ENCODE data around the gene LIN7C. TPM values are rescaled to one million over a fixed set of nuclear protein-coding genes. Genes with fewer than 3 reads are reported as not detected.
"Not testable (repeated sequence)": the region's sequence is repeated elsewhere in the genome, so short reads cannot be mapped to it uniquely, and the experiment has no call there.

LIN7C gene
- total RNA-seq, 3 donors from 2014 or later, result 37.8 to 41.2 (median 40.5) TPM

GRCh38 chr11:27456140-27456794, 50.3 kb downstream of the LIN7C start:
- H3K9me3 ChIP-seq, result no peaks in the 10 kb centered on the region
- DNase-seq (no peak), ATAC-seq (peak; percentile 71)
- no peak for TF ChIP-seq CTCF (IDR thresholded peaks at IDR 0.05)
- H3K4me3 ChIP-seq, result no peak overlapping the region
- H3K36me3 ChIP-seq (ENCODE audit: low read depth), result no peaks in the 10 kb centered on the region
- intact Hi-C loops (cut with DNase I, micrococcal nuclease), result no loop called here
- no peaks in the 10 kb centered on the region for H3K4me1 ChIP-seq (ENCODE audit: low read depth)

DNA sequence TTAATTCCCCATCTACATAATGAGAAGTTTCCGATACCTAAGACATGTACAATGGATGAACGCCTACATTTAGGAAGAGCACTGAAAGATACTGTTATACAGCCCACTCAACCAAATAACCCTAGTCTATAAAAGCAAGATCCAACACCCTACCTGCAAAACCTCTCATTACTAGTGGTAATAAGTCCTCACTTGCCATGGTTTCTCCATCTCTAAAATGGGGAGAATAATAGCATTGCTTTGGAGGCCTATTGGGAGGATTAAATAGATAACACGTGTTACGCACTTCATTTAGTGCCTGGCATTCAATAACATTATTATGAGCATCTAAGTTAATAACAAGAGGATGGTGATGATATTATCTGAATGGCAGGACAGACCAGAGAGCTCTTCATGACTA, 50.9 kb downstream of the LIN7C start:
- ATAC-seq (no peak), DNase-seq (no peak)
- H3K9me3 ChIP-seq, result no peaks in the 10 kb centered on the region
- intact Hi-C loops (cut with DNase I, micrococcal nuclease), result no loop called here
- no peak overlapping the region for H3K4me3 ChIP-seq
- H3K36me3 ChIP-seq (ENCODE audit: low read depth), result no peaks in the 10 kb centered on the region
- no peak for TF ChIP-seq CTCF (IDR thresholded peaks at IDR 0.05)
- H3K4me1 ChIP-seq (ENCODE audit: low read depth), result no peaks in the 10 kb centered on the region

- Histone ChIP-seq H3K36me3 (ENCODE audit: low read depth) (no peaks in the 10 kb centered on the region), H3K4me3 (no peak overlapping the region), H3K9me3 (no peaks in the 10 kb centered on the region), H3K4me1 (ENCODE audit: low read depth) (no peaks in the 10 kb centered on the region)
- ATAC-seq, result no peak
- intact Hi-C loops (cut with DNase I, micrococcal nuclease), result no loop called here
- no peak for DNase-seq
- TF ChIP-seq CTCF (IDR thresholded peaks at IDR 0.05), result no peak
Observed at GRCh38 chr11:27453701-27454100, 52.9 kb downstream of the LIN7C start.

DNA sequence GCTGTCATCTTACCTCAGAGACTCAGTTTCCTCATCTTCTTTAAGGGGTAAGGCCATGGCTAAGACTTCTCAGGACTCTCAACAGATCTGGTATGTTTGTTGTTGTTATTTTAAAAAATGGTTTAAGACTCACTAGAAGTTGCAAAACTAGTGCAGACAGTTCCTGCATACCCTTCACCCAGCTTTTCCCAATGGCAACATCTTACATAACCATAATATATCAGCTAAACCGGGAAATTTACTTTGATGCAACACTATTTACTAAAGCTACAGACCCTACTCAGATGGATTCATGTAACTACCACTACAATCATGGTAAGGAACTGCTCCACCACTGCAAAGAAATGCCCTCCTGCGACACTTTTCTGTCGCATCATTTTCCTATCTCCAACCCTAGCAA, 54.4 kb downstream of the LIN7C start:
- Histone ChIP-seq H3K9me3 (no peaks in the 10 kb centered on the region), H3K4me3 (no peak overlapping the region), H3K4me1 (ENCODE audit: low read depth) (no peaks in the 10 kb centered on the region), H3K36me3 (ENCODE audit: low read depth) (no peaks in the 10 kb centered on the region)
- intact Hi-C loops (cut with DNase I, micrococcal nuclease), result no loop called here
- DNase-seq, result no peak
- TF ChIP-seq CTCF (IDR thresholded peaks at IDR 0.05), result no peak
- ATAC-seq, result no peak

- intact Hi-C loops (cut with DNase I, micrococcal nuclease), result no loop called here
- no peak overlapping the region for H3K4me3 ChIP-seq
- H3K4me1 ChIP-seq (ENCODE audit: low read depth), result no peaks in the 10 kb centered on the region
- no peak for DNase-seq
- no peaks in the 10 kb centered on the region for H3K9me3 ChIP-seq
- H3K36me3 ChIP-seq (ENCODE audit: low read depth), result no peaks in the 10 kb centered on the region
- TF ChIP-seq CTCF (IDR thresholded peaks at IDR 0.05), result no peak
- peak; percentile 57 for ATAC-seq
Observed at GRCh38 chr11:27451244-27451965, 55.2 kb downstream of the LIN7C start.

DNA sequence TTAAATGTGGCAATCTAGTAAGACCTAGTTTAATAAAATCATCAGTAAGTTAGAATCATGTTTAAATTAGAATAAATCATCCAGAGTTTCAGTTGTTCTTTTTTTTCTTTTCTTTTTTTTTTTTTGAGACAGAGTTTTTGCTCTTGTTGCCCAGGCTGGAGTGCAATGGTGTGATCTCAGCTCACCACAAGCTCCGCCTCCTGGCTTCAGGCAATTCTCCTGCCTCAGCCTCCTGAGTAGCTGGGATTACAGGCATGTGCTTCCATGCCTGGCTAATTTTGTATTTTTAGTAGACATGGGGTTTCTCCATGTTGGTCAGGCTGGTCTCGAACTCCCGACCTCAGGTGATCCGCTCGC, 58.4 kb downstream of the LIN7C start:
- H3K9me3 ChIP-seq; intact Hi-C loops (cut with DNase I, micrococcal nuclease); H3K4me1 ChIP-seq (ENCODE audit: low read depth); ATAC-seq; DNase-seq; H3K36me3 ChIP-seq (ENCODE audit: low read depth); H3K4me3 ChIP-seq: not testable (repeated sequence)
